Measurements from ENCODE around the gene REXO5. TPM values are rescaled to one million over a fixed set of nuclear protein-coding genes. Genes with fewer than 3 reads are reported as not detected.
A peak's percentile ranks its signal among the peaks of the same experiment; 100 is the strongest.

REXO5 gene
- total and polyA plus RNA-seq, 2 of the 13 experiments (the other 11 are each of a cell fraction or from before 2014, with no cell fraction given): 5.9 to 13.1 TPM

DNA sequence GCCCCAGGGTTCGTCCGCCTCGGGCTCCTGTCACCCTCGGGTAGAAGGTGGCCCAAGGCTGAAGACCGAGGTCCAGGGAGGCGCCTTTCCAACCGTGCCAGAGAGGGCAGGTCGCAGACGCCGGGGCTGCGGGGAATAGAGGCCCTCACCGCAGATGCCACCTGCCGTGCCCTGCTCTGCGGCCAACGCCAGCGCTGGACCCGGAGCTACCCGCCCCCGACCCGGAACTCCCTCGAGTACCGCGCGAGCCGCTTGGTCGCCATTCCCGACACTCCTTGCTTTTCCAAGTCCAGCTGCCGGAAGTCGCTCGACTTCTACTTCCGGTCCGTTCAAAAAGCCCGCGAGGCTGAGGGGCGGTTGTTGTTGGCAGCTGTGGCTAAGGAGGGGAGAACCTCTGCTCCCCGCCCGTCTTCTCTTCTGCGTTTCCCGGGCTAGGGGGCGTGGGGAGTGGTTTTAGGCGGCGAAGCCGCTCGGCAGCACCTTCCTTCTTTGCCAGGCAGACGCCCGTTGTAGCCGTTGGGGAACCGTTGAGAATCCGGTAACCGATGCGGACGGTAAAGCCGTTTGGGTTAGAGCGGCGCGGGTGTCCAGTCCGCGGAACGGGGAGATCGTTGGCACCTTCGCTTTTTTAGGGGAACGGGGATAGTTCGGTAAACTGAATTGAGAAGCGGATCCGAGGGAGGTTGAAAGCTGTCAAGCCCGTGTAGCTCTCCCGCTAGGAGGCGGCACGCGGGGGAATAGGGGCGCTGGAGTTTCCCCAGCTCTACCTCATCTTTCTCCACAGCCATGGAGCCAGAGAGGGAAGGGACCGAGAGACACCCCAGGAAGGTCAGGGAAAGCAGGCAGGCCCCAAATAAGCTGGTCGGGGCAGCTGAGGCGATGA is at the start of gene REXO5, which contains the start of gene ERI2 (continued):
- TF ChIP-seq, protein P1, sequence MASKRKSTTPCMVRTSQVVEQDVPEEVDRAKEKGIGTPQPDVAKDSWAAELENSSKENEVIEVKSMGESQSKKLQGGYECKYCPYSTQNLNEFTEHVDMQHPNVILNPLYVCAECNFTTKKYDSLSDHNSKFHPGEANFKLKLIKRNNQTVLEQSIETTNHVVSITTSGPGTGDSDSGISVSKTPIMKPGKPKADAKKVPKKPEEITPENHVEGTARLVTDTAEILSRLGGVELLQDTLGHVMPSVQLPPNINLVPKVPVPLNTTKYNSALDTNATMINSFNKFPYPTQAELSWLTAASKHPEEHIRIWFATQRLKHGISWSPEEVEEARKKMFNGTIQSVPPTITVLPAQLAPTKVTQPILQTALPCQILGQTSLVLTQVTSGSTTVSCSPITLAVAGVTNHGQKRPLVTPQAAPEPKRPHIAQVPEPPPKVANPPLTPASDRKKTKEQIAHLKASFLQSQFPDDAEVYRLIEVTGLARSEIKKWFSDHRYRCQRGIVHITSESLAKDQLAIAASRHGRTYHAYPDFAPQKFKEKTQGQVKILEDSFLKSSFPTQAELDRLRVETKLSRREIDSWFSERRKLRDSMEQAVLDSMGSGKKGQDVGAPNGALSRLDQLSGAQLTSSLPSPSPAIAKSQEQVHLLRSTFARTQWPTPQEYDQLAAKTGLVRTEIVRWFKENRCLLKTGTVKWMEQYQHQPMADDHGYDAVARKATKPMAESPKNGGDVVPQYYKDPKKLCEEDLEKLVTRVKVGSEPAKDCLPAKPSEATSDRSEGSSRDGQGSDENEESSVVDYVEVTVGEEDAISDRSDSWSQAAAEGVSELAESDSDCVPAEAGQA (IDR thresholded peaks at IDR 0.05; ENCODE audit: low read depth): peak; percentile 90
- TF ChIP-seq, protein P1 (CRISPR knock-in tag; IDR thresholded peaks at IDR 0.05; ENCODE audit: borderline replicate concordance): peak; percentile 23; the same call in 1 of the 2 replicates
- TF ChIP-seq SP2 (CRISPR knock-in tag; IDR thresholded peaks at IDR 0.05) (peak; percentile 78), MAZ (IDR thresholded peaks at IDR 0.05; ENCODE audit: borderline replicate concordance, low read depth, low read length) (peak; percentile 92; the same call in 1 of the 2 replicates), MAZ (CRISPR knock-in tag; IDR thresholded peaks at IDR 0.05; ENCODE audit: low read depth) (peak; percentile 92), TEAD3 (CRISPR knock-in tag; optimal IDR thresholded peaks at IDR 0.05; ENCODE audit: borderline replicate concordance) (peak; percentile 60), SRSF4 (IDR thresholded peaks at IDR 0.05; ENCODE audit: low read depth, low read length, poor library complexity, severe bottlenecking) (peak; percentile 13), U2AF2 (IDR thresholded peaks at IDR 0.05; ENCODE audit: low read depth, low read length) (0 out of 2 replicates have a peak, but pooled peaks have one; percentile 23), ZNF30 (CRISPR knock-in tag; IDR thresholded peaks at IDR 0.05) (peak; percentile 88; the same call in 1 of the 2 replicates), ZSCAN30 (CRISPR knock-in tag; IDR thresholded peaks at IDR 0.05) (peak; percentile 75; the same call in 1 of the 2 replicates), HMGA1 (CRISPR knock-in tag; conservative IDR thresholded peaks at IDR 0.05) (no peak)
- TF ChIP-seq, protein P2, sequence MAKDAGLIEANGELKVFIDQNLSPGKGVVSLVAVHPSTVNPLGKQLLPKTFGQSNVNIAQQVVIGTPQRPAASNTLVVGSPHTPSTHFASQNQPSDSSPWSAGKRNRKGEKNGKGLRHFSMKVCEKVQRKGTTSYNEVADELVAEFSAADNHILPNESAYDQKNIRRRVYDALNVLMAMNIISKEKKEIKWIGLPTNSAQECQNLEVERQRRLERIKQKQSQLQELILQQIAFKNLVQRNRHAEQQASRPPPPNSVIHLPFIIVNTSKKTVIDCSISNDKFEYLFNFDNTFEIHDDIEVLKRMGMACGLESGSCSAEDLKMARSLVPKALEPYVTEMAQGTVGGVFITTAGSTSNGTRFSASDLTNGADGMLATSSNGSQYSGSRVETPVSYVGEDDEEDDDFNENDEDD (CRISPR knock-in tag; IDR thresholded peaks at IDR 0.05; ENCODE audit: borderline replicate concordance): peak; percentile 100

Data from HepG2 (cell line).